Measurements from ENCODE around the gene VWA8. TPM values are rescaled to one million over a fixed set of nuclear protein-coding genes. Genes with fewer than 3 reads are reported as not detected.

The VWA8 gene
- total and polyA plus RNA-seq, 2 of the 8 experiments (the other 6 are each of a cell fraction or from before 2014, with no cell fraction given) = 5.9 to 19.6 TPM

GRCh38 chr13:41962994-41963393, 2.1 kb upstream of the VWA8 start:
- Histone ChIP-seq H3K56ac (replicated peaks; ENCODE audit: insufficient read length, low read depth, low read length) (no peak overlapping the region), H3K9ac (replicated peaks in 1 of 4; ENCODE audit: extremely low read depth in 1 of 4, low read depth in 3 of 4, low read length in 3 of 4) (no peak overlapping the region), H2BK120ac (replicated peaks; ENCODE audit: low read depth, low read length) (no peak overlapping the region), H4K5ac (ENCODE audit: insufficient read length, low read depth, low read length) (no peak overlapping the region), H3K4me3 (ENCODE audit: extremely low read depth in 1 of 4, insufficient read depth in 2 of 4, low read depth in 3 of 4, low read length in 4 of 4) (no peak overlapping the region), H3K23ac (ENCODE audit: insufficient read length) (no peak overlapping the region), H4K20me1 (replicated peaks in 1 of 2; ENCODE audit: control insufficient read depth in 1 of 2, insufficient read depth in 2 of 2, low read length in 2 of 2) (no peaks in the 10 kb centered on the region), H2AK5ac (ENCODE audit: low read depth, low read length) (no peak overlapping the region), H2BK20ac (ENCODE audit: low read length) (no peak overlapping the region), H2BK15ac (ENCODE audit: low read length) (no peak overlapping the region), H3K23me2 (ENCODE audit: low read depth, low read length) (peaks cover 4% of the 10 kb centered on the region), H2AFZ (ENCODE audit: low read length) (no peak overlapping the region), H3K27me3 (replicated peaks in 1 of 4; ENCODE audit: control insufficient read depth in 3 of 4, extremely low read depth in 1 of 4, insufficient read depth in 3 of 4, low read length in 3 of 4) (0 out of 7 replicates have a peak, but pooled peaks cover 0 to 2% (median 0%) of the 10 kb centered on the region in 4 experiments), H3K9me3 (ENCODE audit: insufficient read depth in 2 of 2, low read depth in 1 of 2, low read length in 1 of 2) (no peaks in the 10 kb centered on the region), H2BK12ac (ENCODE audit: low read depth, low read length) (no peak overlapping the region), H2BK5ac (ENCODE audit: low read depth, low read length) (no peak overlapping the region), H3K4me2 (ENCODE audit: insufficient read depth in 1 of 2, low read depth in 2 of 2, low read length in 2 of 2) (no peak overlapping the region), H3K4ac (replicated peaks; ENCODE audit: insufficient read length, low read depth, low read length) (no peak overlapping the region), H3K4me1 (replicated peaks in 1 of 4; ENCODE audit: control insufficient read depth in 3 of 4, insufficient read depth in 4 of 4, low read length in 3 of 4) (peaks cover 0 to 3% (median 1%) of the 10 kb centered on the region in 4 experiments; a peak in 3 of 7 replicates), H3K27ac (ENCODE audit: low read depth, low read length) (no peak overlapping the region), H3K36me3 (ENCODE audit: control insufficient read depth in 2 of 4, insufficient read depth in 4 of 4, low read length in 3 of 4) (no peaks in the 10 kb centered on the region), H3K14ac (ENCODE audit: insufficient read length) (no peak overlapping the region), H4K8ac (ENCODE audit: extremely low read depth, insufficient read depth, low read length) (no peak overlapping the region), H4K91ac (replicated peaks; ENCODE audit: insufficient read length, low read length) (no peak overlapping the region), H3K79me1 (ENCODE audit: low read depth, low read length) (peaks cover 2% of the 10 kb centered on the region; the same call in 1 of the 2 replicates), H3K18ac (ENCODE audit: extremely low read depth, low read length) (no peak overlapping the region), H3K79me2 (ENCODE audit: control insufficient read depth in 1 of 2, insufficient read depth in 2 of 2, low read length in 2 of 2) (peaks cover 0 to 19% of the 10 kb centered on the region in 2 experiments; a peak in 2 of 4 replicates)
- CTCF ChIA-PET (ENCODE audit: partially characterized antibody) = interaction anchor here (0.7 to 5.1 kb wide), 3 partner anchors 10 to 49 kb away, joined by 3 to 31 read pairs (median 3); no protein-coding TSS in a partner anchor
- TF ChIP-seq TBP (IDR thresholded peaks at IDR 0.05; ENCODE audit: low read depth, low read length) = no peak
- WGBS, 2 experiments (ENCODE audit: extremely low coverage in 1 of 2, insufficient coverage in 1 of 2, insufficient read length in 1 of 2, insufficient replicate concordance in 2 of 2, low coverage in 1 of 2, low lambda C conversion rate in 2 of 2, missing lambda C conversion rate in 1 of 2) = 83% methylated on average over 1 of the region's 1 CpG; no CpG with 5 or more reads in 1 of the 2 experiments
- POLR2A ChIA-PET (ENCODE audit: partially characterized antibody) = interaction anchor here (1.4 to 2.2 kb wide), 2 partner anchors 10 to 12 kb away, joined by 3 to 16 read pairs; no protein-coding TSS in a partner anchor
- DNase-seq (ENCODE audit: low read depth in 1 of 2, low spot score in 2 of 2) (no peak), FAIRE-seq (no peak)
